Measurements from ENCODE around the gene RASA3. TPM values are rescaled to one million over a fixed set of nuclear protein-coding genes. Genes with fewer than 3 reads are reported as not detected.
"Not testable (repeated sequence)": the region's sequence is repeated elsewhere in the genome, so short reads cannot be mapped to it uniquely, and the experiment has no call there.

The RASA3 gene
- total and polyA plus RNA-seq, 2 donors (not counting 3 experiments of a cell fraction or from before 2014, with no cell fraction given) = 26.5 to 53.8 TPM

GRCh38 chr13:114111577-114111976 lies 20.8 kb downstream of the RASA3 start:
- Histone ChIP-seq H3K9me1 (replicated peaks; ENCODE audit: control insufficient read depth, extremely low read depth, insufficient read depth, low read length) (no peaks in the 10 kb centered on the region), H4K20me1 (replicated peaks; ENCODE audit: control insufficient read depth, extremely low read depth, insufficient read depth, low read length) (no peaks in the 10 kb centered on the region), H3K9me3 (replicated peaks; ENCODE audit: control insufficient read depth, insufficient read depth, low read length) (no peaks in the 10 kb centered on the region), H3K4me2 (ENCODE audit: insufficient read depth, low read length) (no peak overlapping the region), H3K36me3 (ENCODE audit: control insufficient read depth in 2 of 2, extremely low read depth in 1 of 2, insufficient read depth in 2 of 2, low read length in 2 of 2) (peaks cover 0 to 7% of the 10 kb centered on the region in 2 experiments), H3K4me1 (ENCODE audit: control insufficient read depth, extremely low read depth, insufficient read depth, low read length) (peaks cover 47% of the 10 kb centered on the region), H3K27ac (ENCODE audit: insufficient read depth, low read depth, low read length) (no peak overlapping the region), H3K4me3 (replicated peaks in 1 of 3; ENCODE audit: insufficient read depth in 1 of 3, low read depth in 1 of 3, low read length in 3 of 3) (no peak overlapping the region), H2AFZ (ENCODE audit: low read depth, low read length) (no peak overlapping the region), H3K79me2 (ENCODE audit: control insufficient read depth, insufficient read depth, low read length) (peaks cover 92% of the 10 kb centered on the region), H3K9ac (replicated peaks; ENCODE audit: extremely low read depth, insufficient read depth, low read length) (no peak overlapping the region), H3K27me3 (ENCODE audit: control insufficient read depth in 2 of 2, insufficient read depth in 2 of 2, low read length in 2 of 2) (no peaks in the 10 kb centered on the region)
- POLR2A ChIA-PET = interaction anchor here (0.7 kb wide), 1 partner anchor 66 kb away, joined by 5 read pairs; no protein-coding TSS in a partner anchor
- DNase-seq (ENCODE audit: low read depth, low spot score) = no peak
- no peak for FAIRE-seq
- no TSS peak for BruUV-seq (replicated peaks)
- TF ChIP-seq GATA2 (IDR thresholded peaks at IDR 0.05; ENCODE audit: insufficient read depth, insufficient read length, low read depth, low read length) (no peak), EZH2 (IDR thresholded peaks at IDR 0.05; ENCODE audit: borderline replicate concordance, low read depth, low read length, severe bottlenecking) (no peak)
- CTCF ChIA-PET = no interaction called here
- dilution Hi-C loops (cut with MboI; ENCODE audit: extremely low pct_ligation_motif_present, low sequenced_read_pairs) (loop anchor here (10.0 kb wide), 1 partner anchor 57 kb away; no protein-coding TSS in a partner anchor), intact Hi-C loops (cut with micrococcal nuclease) (loop anchor here (2.0 kb wide), 1 partner anchor 115 kb away; no protein-coding TSS in a partner anchor)

- intact Hi-C loops (cut with micrococcal nuclease) (loop anchor here (1.0 to 2.0 kb wide), 2 partner anchors 116 to 160 kb away; no protein-coding TSS in a partner anchor), dilution Hi-C loops (cut with MboI; ENCODE audit: extremely low pct_ligation_motif_present, low sequenced_read_pairs) (loop anchor here (10.0 kb wide), 1 partner anchor 56 kb away; no protein-coding TSS in a partner anchor)
- H3K79me2 ChIP-seq (ENCODE audit: control insufficient read depth, insufficient read depth, low read length) = peaks cover 92% of the 10 kb centered on the region
- peak overlapping the region; percentile 44 for H3K27ac ChIP-seq (ENCODE audit: insufficient read depth, low read depth, low read length)
- BruUV-seq (replicated peaks); H3K9ac ChIP-seq (replicated peaks; ENCODE audit: extremely low read depth, insufficient read depth, low read length); H3K4me2 ChIP-seq (ENCODE audit: insufficient read depth, low read length); H3K4me3 ChIP-seq (replicated peaks in 1 of 3; ENCODE audit: insufficient read depth in 1 of 3, low read depth in 1 of 3, low read length in 3 of 3); H3K9me3 ChIP-seq (replicated peaks; ENCODE audit: control insufficient read depth, insufficient read depth, low read length); H2AFZ ChIP-seq (ENCODE audit: low read depth, low read length); H3K9me1 ChIP-seq (replicated peaks; ENCODE audit: control insufficient read depth, extremely low read depth, insufficient read depth, low read length); H3K36me3 ChIP-seq (ENCODE audit: control insufficient read depth in 2 of 2, extremely low read depth in 1 of 2, insufficient read depth in 2 of 2, low read length in 2 of 2); FAIRE-seq; H3K27me3 ChIP-seq (ENCODE audit: control insufficient read depth in 2 of 2, insufficient read depth in 2 of 2, low read length in 2 of 2); H4K20me1 ChIP-seq (replicated peaks; ENCODE audit: control insufficient read depth, extremely low read depth, insufficient read depth, low read length); DNase-seq (ENCODE audit: low read depth, low spot score): not testable (repeated sequence)
- H3K4me1 ChIP-seq (ENCODE audit: control insufficient read depth, extremely low read depth, insufficient read depth, low read length) = peaks cover 42% of the 10 kb centered on the region
- ChIA-PET CTCF (interaction anchor here (0.7 to 2.5 kb wide), 6 partner anchors 8 to 56 kb away, joined by 3 to 9 read pairs (median 4); no protein-coding TSS in a partner anchor), POLR2A (interaction anchor here (0.7 kb wide), 1 partner anchor 65 kb away, joined by 5 read pairs; no protein-coding TSS in a partner anchor)
Observed at GRCh38 chr13:114110830-114111189, 21.6 kb downstream of the RASA3 start.

All from endothelial cell of umbilical vein (primary cell).